WTC11 (cell line): ENCODE measurements around the gene PPARA. TPM values are rescaled to one million over a fixed set of nuclear protein-coding genes. Genes with fewer than 3 reads are reported as not detected.

Experiments used
- ATAC-seq: fragments of 200-7000 bp; cut with Tn5 transposase; 2 replicates; pipeline ENCODE4 v1.10.0; 2021; ENCODE audit warnings: mild to moderate bottlenecking, moderate library complexity
- CTCF ChIA-PET: fragments of 300-600 bp; sonication (Branson Sonifier 250); formaldehyde crosslinking; loops from one replicate; lab custom pipeline; 2021; ENCODE audit warnings: antibody characterized with exemption; lab: Charles Lee
- POLR2A ChIA-PET: fragments of 350-600 bp; sonication (Branson Sonifier 250); formaldehyde crosslinking; loops from one replicate; lab custom pipeline; 2021; ENCODE audit warnings: antibody characterized with exemption; lab: Charles Lee
- DNase-seq: peaks from one replicate; pipeline ENCODE4 v3.0.0; 2021; ENCODE audit warnings: low spot score
- H3K27ac Mint-ChIP-seq: 2 replicates; pipeline ENCODE4 v1.8.0; 2021; ENCODE audit warnings: mixed read lengths
- H3K27me3 Mint-ChIP-seq: 2 replicates; pipeline ENCODE4 v1.8.0; 2021; ENCODE audit warnings: low read depth, mild to moderate bottlenecking, moderate library complexity, mixed read lengths
- H3K36me3 Mint-ChIP-seq: 2 replicates; pipeline ENCODE4 v1.8.0; 2021; ENCODE audit warnings: mixed read lengths
- H3K4me1 Mint-ChIP-seq: 2 replicates; pipeline ENCODE4 v1.8.0; 2022; ENCODE audit warnings: mixed read lengths
- H3K4me3 Mint-ChIP-seq: 2 replicates; pipeline ENCODE4 v1.8.0; 2021; ENCODE audit warnings: mild to moderate bottlenecking, moderate library complexity, mixed read lengths
- H3K9me3 Mint-ChIP-seq: 2 replicates; pipeline ENCODE4 v1.8.0; 2021; ENCODE audit warnings: mixed read lengths
- ATF1 ChIP-seq: sonication (generic); formaldehyde crosslinking; IDR thresholded peaks from 2 replicates; pipeline ENCODE4 v1.8.1; 2023; ENCODE audit warnings: mild to moderate bottlenecking, moderate library complexity, missing genetic modification reagents
- CREB1 ChIP-seq: sonication (generic); formaldehyde crosslinking; IDR thresholded peaks from 2 replicates; pipeline ENCODE4 v1.8.0; 2023; ENCODE audit warnings: mild to moderate bottlenecking, missing genetic modification reagents
- NR2C2 ChIP-seq: sonication (generic); formaldehyde crosslinking; IDR thresholded peaks from 2 replicates; pipeline ENCODE4 v1.8.0; 2022; ENCODE audit warnings: mild to moderate bottlenecking, missing genetic modification reagents
- NR3C1 ChIP-seq: sonication (generic); formaldehyde crosslinking; conservative IDR thresholded peaks from 2 replicates; pipeline ENCODE4 v1.8.1; 2023; ENCODE audit warnings: low read depth, mild to moderate bottlenecking, missing genetic modification reagents
- SMAD4 ChIP-seq: sonication (generic); formaldehyde crosslinking; IDR thresholded peaks from 2 replicates; pipeline ENCODE4 v1.8.0; 2022; ENCODE audit warnings: mild to moderate bottlenecking, missing genetic modification reagents
- TEAD1 ChIP-seq: sonication (generic); formaldehyde crosslinking; IDR thresholded peaks from 2 replicates; pipeline ENCODE4 v1.8.0; 2022; ENCODE audit warnings: mild to moderate bottlenecking, missing genetic modification reagents
- ZBTB21 ChIP-seq: sonication (generic); formaldehyde crosslinking; IDR thresholded peaks from 2 replicates; pipeline ENCODE4 v1.8.1; 2023; ENCODE audit warnings: mild to moderate bottlenecking, missing genetic modification reagents, borderline replicate concordance
- total RNA-seq: library from RNA; stranded (reverse); gene quantifications from 3 replicates; pipeline ENCODE4 v1.2.3, GENCODE V29; 2021
- TF ChIP-seq, protein P1 (sequence below): fragments of 250-450 bp; sonication (Bioruptor Pico); IDR thresholded peaks from 2 replicates; pipeline ENCODE4 v1.9.0; 2021; ENCODE audit warnings: mild to moderate bottlenecking, borderline replicate concordance
- TF ChIP-seq, protein P2 (sequence below): fragments of 200-600 bp; IDR thresholded peaks from 2 replicates; pipeline ENCODE4 v1.8.0; 2022; ENCODE audit warnings: antibody characterized with exemption
- TF ChIP-seq, protein P3 (sequence below): sonication (generic); formaldehyde crosslinking; IDR thresholded peaks from 2 replicates; pipeline ENCODE4 v1.8.1; 2022; ENCODE audit warnings: mild to moderate bottlenecking, moderate library complexity, missing genetic modification reagents
- TF ChIP-seq, protein P4 (sequence below): sonication (generic); formaldehyde crosslinking; IDR thresholded peaks from 2 replicates; pipeline ENCODE4 v1.8.1; 2023; ENCODE audit warnings: mild to moderate bottlenecking, missing genetic modification reagents, moderate library complexity
- TF ChIP-seq, protein P5 (sequence below): sonication (generic); formaldehyde crosslinking; IDR thresholded peaks from 2 replicates; pipeline ENCODE4 v1.8.0; 2023; ENCODE audit warnings: missing genetic modification reagents, mild to moderate bottlenecking, borderline replicate concordance
- TF ChIP-seq, protein P6 (sequence below): sonication (generic); formaldehyde crosslinking; IDR thresholded peaks from 2 replicates; pipeline ENCODE4 v1.8.1; 2023; ENCODE audit warnings: mild to moderate bottlenecking, missing genetic modification reagents, moderate library complexity
- TF ChIP-seq, protein P7 (sequence below): sonication (generic); formaldehyde crosslinking; IDR thresholded peaks from 2 replicates; pipeline ENCODE4 v1.8.1; 2023; ENCODE audit warnings: mild to moderate bottlenecking, missing genetic modification reagents, borderline replicate concordance

Gene PPARA
- total RNA-seq, 1 experiment from 2014 or later: 9.3 TPM

DNA sequence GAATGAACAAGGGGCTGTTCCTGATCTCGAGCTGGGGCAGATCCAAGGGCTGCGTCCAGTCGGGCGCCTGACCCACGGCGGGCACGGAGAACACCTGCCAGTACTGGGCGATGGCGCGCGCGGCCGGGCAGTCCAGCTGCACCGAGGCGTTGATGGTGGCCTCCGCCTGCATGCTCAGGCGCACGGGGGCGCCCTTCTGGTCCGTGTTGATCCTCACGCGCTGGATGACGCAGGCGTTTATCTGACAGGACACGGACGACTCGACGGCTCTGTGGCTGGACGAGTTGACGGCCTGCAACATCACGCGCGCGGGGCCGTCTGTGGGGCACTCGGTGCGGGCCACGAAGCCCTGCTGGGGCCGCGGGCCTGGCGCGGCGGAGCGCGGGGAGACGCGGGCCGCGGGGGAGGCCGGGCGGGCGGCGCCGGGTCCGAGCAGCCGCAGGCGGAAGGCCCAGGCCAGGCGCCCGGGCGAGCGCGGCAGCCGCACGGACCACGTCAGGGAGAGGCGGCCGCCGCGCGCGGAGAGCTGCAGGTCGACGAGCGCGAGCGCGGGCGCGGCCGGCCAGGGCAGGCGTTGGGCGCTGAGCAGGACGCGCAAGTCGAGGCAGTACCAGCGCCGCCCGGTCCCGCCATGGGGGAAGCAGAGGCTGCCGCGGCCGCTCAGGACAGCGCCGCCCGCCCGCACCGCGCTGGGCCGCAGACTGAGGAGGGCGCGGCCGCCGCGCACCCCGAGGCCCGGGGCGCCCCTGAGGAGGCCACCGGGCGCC lies 112.3 kb downstream of the PPARA start (continued):
- TF ChIP-seq, protein P1, sequence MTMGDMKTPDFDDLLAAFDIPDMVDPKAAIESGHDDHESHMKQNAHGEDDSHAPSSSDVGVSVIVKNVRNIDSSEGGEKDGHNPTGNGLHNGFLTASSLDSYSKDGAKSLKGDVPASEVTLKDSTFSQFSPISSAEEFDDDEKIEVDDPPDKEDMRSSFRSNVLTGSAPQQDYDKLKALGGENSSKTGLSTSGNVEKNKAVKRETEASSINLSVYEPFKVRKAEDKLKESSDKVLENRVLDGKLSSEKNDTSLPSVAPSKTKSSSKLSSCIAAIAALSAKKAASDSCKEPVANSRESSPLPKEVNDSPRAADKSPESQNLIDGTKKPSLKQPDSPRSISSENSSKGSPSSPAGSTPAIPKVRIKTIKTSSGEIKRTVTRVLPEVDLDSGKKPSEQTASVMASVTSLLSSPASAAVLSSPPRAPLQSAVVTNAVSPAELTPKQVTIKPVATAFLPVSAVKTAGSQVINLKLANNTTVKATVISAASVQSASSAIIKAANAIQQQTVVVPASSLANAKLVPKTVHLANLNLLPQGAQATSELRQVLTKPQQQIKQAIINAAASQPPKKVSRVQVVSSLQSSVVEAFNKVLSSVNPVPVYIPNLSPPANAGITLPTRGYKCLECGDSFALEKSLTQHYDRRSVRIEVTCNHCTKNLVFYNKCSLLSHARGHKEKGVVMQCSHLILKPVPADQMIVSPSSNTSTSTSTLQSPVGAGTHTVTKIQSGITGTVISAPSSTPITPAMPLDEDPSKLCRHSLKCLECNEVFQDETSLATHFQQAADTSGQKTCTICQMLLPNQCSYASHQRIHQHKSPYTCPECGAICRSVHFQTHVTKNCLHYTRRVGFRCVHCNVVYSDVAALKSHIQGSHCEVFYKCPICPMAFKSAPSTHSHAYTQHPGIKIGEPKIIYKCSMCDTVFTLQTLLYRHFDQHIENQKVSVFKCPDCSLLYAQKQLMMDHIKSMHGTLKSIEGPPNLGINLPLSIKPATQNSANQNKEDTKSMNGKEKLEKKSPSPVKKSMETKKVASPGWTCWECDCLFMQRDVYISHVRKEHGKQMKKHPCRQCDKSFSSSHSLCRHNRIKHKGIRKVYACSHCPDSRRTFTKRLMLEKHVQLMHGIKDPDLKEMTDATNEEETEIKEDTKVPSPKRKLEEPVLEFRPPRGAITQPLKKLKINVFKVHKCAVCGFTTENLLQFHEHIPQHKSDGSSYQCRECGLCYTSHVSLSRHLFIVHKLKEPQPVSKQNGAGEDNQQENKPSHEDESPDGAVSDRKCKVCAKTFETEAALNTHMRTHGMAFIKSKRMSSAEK (CRISPR knock-in tag): no peak
- TF ChIP-seq NR2C2 (CRISPR knock-in tag) (peak; percentile 77), ZBTB21 (CRISPR knock-in tag) (peak; percentile 92; the same call in 1 of the 2 replicates), ATF1 (no peak), CREB1 (peak; percentile 90), NR3C1 (CRISPR knock-in tag) (no peak)
- TF ChIP-seq, protein P2, sequence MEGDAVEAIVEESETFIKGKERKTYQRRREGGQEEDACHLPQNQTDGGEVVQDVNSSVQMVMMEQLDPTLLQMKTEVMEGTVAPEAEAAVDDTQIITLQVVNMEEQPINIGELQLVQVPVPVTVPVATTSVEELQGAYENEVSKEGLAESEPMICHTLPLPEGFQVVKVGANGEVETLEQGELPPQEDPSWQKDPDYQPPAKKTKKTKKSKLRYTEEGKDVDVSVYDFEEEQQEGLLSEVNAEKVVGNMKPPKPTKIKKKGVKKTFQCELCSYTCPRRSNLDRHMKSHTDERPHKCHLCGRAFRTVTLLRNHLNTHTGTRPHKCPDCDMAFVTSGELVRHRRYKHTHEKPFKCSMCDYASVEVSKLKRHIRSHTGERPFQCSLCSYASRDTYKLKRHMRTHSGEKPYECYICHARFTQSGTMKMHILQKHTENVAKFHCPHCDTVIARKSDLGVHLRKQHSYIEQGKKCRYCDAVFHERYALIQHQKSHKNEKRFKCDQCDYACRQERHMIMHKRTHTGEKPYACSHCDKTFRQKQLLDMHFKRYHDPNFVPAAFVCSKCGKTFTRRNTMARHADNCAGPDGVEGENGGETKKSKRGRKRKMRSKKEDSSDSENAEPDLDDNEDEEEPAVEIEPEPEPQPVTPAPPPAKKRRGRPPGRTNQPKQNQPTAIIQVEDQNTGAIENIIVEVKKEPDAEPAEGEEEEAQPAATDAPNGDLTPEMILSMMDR: peak; percentile 34; the same call in 1 of the 2 replicates
- TF ChIP-seq, protein P3, sequence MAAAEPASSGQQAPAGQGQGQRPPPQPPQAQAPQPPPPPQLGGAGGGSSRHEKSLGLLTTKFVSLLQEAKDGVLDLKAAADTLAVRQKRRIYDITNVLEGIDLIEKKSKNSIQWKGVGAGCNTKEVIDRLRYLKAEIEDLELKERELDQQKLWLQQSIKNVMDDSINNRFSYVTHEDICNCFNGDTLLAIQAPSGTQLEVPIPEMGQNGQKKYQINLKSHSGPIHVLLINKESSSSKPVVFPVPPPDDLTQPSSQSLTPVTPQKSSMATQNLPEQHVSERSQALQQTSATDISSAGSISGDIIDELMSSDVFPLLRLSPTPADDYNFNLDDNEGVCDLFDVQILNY (CRISPR knock-in tag): 0 out of 2 replicates have a peak, but pooled peaks have one; percentile 59
- TF ChIP-seq, protein P4, sequence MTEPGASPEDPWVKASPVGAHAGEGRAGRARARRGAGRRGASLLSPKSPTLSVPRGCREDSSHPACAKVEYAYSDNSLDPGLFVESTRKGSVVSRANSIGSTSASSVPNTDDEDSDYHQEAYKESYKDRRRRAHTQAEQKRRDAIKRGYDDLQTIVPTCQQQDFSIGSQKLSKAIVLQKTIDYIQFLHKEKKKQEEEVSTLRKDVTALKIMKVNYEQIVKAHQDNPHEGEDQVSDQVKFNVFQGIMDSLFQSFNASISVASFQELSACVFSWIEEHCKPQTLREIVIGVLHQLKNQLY: no peak; the same call in 1 of the 2 replicates
- TF ChIP-seq, protein P5, sequence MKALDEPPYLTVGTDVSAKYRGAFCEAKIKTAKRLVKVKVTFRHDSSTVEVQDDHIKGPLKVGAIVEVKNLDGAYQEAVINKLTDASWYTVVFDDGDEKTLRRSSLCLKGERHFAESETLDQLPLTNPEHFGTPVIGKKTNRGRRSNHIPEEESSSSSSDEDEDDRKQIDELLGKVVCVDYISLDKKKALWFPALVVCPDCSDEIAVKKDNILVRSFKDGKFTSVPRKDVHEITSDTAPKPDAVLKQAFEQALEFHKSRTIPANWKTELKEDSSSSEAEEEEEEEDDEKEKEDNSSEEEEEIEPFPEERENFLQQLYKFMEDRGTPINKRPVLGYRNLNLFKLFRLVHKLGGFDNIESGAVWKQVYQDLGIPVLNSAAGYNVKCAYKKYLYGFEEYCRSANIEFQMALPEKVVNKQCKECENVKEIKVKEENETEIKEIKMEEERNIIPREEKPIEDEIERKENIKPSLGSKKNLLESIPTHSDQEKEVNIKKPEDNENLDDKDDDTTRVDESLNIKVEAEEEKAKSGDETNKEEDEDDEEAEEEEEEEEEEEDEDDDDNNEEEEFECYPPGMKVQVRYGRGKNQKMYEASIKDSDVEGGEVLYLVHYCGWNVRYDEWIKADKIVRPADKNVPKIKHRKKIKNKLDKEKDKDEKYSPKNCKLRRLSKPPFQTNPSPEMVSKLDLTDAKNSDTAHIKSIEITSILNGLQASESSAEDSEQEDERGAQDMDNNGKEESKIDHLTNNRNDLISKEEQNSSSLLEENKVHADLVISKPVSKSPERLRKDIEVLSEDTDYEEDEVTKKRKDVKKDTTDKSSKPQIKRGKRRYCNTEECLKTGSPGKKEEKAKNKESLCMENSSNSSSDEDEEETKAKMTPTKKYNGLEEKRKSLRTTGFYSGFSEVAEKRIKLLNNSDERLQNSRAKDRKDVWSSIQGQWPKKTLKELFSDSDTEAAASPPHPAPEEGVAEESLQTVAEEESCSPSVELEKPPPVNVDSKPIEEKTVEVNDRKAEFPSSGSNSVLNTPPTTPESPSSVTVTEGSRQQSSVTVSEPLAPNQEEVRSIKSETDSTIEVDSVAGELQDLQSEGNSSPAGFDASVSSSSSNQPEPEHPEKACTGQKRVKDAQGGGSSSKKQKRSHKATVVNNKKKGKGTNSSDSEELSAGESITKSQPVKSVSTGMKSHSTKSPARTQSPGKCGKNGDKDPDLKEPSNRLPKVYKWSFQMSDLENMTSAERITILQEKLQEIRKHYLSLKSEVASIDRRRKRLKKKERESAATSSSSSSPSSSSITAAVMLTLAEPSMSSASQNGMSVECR (CRISPR knock-in tag): peak; percentile 97

DNA sequence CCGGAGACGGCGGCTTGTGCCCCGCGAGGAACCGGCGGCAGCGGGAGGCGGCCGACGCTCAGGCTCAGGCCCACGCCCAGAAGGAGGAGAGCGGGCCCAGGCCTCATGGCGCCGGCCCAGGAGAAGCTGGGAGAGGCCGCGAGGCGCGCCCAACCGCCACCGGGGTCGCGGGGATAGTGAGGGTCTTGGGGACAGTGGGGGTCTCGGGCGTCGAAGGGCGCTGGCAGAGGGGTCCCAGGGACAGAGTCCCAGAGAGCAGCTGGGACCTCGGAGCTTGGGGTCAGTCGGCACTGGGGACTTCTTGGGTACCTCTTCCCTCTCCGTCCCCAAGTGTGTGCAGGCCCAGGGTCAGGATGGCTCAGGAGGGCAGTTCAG lies 112.9 kb downstream of the PPARA start, which contains the start of gene PKDREJ:
PKDREJ (minus strand) TSS at position 128 of the 375 bp plus-strand sequence; CDS start at position 107, 21 bp downstream.
- no peak within 1 kb of the TSS for H3K27ac Mint-ChIP-seq
- ChIA-PET CTCF (interaction anchor here (0.5 to 2.8 kb wide), 6 partner anchors 14 to 300 kb away, joined by 3 to 25 read pairs (median 4); partner anchors contain the start of gene CDPF1), POLR2A (interaction anchor here (0.6 to 1.3 kb wide), 2 partner anchors 14 to 1074 kb away, joined by 3 to 4 read pairs; partner anchors contain the start of gene CDPF1)
- peaks cover 6% of the 10 kb centered on the region for H3K4me1 Mint-ChIP-seq
- peaks cover 90% of the 10 kb centered on the region for H3K27me3 Mint-ChIP-seq
- DNase-seq (no peak), ATAC-seq (no peak; the same call in 1 of the 2 replicates)
- H3K36me3 Mint-ChIP-seq: peaks cover 32% of the 10 kb centered on the region
- TF ChIP-seq TEAD1 (no peak), SMAD4 (CRISPR knock-in tag) (0 out of 2 replicates have a peak, but pooled peaks have one; percentile 29)
- TF ChIP-seq, protein P6, sequence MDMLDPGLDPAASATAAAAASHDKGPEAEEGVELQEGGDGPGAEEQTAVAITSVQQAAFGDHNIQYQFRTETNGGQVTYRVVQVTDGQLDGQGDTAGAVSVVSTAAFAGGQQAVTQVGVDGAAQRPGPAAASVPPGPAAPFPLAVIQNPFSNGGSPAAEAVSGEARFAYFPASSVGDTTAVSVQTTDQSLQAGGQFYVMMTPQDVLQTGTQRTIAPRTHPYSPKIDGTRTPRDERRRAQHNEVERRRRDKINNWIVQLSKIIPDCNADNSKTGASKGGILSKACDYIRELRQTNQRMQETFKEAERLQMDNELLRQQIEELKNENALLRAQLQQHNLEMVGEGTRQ (CRISPR knock-in tag): no peak
- TF ChIP-seq, protein P7, sequence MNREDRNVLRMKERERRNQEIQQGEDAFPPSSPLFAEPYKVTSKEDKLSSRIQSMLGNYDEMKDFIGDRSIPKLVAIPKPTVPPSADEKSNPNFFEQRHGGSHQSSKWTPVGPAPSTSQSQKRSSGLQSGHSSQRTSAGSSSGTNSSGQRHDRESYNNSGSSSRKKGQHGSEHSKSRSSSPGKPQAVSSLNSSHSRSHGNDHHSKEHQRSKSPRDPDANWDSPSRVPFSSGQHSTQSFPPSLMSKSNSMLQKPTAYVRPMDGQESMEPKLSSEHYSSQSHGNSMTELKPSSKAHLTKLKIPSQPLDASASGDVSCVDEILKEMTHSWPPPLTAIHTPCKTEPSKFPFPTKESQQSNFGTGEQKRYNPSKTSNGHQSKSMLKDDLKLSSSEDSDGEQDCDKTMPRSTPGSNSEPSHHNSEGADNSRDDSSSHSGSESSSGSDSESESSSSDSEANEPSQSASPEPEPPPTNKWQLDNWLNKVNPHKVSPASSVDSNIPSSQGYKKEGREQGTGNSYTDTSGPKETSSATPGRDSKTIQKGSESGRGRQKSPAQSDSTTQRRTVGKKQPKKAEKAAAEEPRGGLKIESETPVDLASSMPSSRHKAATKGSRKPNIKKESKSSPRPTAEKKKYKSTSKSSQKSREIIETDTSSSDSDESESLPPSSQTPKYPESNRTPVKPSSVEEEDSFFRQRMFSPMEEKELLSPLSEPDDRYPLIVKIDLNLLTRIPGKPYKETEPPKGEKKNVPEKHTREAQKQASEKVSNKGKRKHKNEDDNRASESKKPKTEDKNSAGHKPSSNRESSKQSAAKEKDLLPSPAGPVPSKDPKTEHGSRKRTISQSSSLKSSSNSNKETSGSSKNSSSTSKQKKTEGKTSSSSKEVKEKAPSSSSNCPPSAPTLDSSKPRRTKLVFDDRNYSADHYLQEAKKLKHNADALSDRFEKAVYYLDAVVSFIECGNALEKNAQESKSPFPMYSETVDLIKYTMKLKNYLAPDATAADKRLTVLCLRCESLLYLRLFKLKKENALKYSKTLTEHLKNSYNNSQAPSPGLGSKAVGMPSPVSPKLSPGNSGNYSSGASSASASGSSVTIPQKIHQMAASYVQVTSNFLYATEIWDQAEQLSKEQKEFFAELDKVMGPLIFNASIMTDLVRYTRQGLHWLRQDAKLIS (CRISPR knock-in tag): 0 out of 2 replicates have a peak, but pooled peaks have one; percentile 35
- H3K9me3 Mint-ChIP-seq: peaks cover 32% of the 10 kb centered on the region
- H3K4me3 Mint-ChIP-seq: peak within 1 kb of the TSS; percentile 60
